H1 (cell line): Measurements from ENCODE around the gene SEMA3F. TPM values are rescaled to one million over a fixed set of nuclear protein-coding genes. Genes with fewer than 3 reads are reported as not detected.

ENCODE experiments used
- CTCF ChIA-PET: fragments of 300-600 bp; sonication (Branson Sonifier 250); formaldehyde crosslinking; loops from one replicate; lab custom pipeline; 2021; ENCODE audit not compliant: partially characterized antibody; lab: Charles Lee
- POLR2A ChIA-PET: fragments of 300-600 bp; sonication (Branson Sonifier 250); formaldehyde crosslinking; loops from one replicate; lab custom pipeline; 2021; ENCODE audit warnings: inconsistent platforms; ENCODE audit not compliant: partially characterized antibody; lab: Charles Lee
- DNase-seq, 2 experiments: peaks; one replicate each; pipeline versions ENCODE4 v3.0.0 to v3.0.0-alpha.2; 2010 to 2022; ENCODE audit warnings: low spot score in 2 of 2, low read depth in 1 of 2, mixed read lengths in 1 of 2
- FAIRE-seq: peaks from 2 replicates; lab custom pipeline; 2011; peaks lifted over from hg19 to GRCh38; lab: Jason Lieb, UNC
- H2AFZ ChIP-seq: 2 replicates; pipeline ENCODE4 v1.8.1; 2012; ENCODE audit warnings: low read length, inconsistent platforms
- H2AK5ac ChIP-seq: 2 replicates; pipeline ENCODE4 v1.6.1; 2013; ENCODE audit warnings: low read depth, low read length
- H2BK120ac ChIP-seq: replicated peaks from 2 replicates; pipeline ENCODE3; 2013; ENCODE audit warnings: low read depth, low read length, inconsistent platforms
- H2BK12ac ChIP-seq: 2 replicates; pipeline ENCODE4 v1.6.1; 2013; ENCODE audit warnings: low read depth, low read length
- H2BK15ac ChIP-seq: 2 replicates; pipeline ENCODE4 v1.6.1; 2013; ENCODE audit warnings: low read length
- H2BK20ac ChIP-seq: 2 replicates; pipeline ENCODE4 v1.6.1; 2013; ENCODE audit warnings: low read length
- H2BK5ac ChIP-seq: 2 replicates; pipeline ENCODE4 v1.6.1; 2013; ENCODE audit warnings: low read depth, low read length
- H3K14ac ChIP-seq: 2 replicates; pipeline ENCODE4 v1.6.1; 2013; ENCODE audit warnings: inconsistent platforms; ENCODE audit not compliant: insufficient read length
- H3K18ac ChIP-seq: 2 replicates; pipeline ENCODE4 v1.6.1; 2013; ENCODE audit warnings: low read length; ENCODE audit errors: extremely low read depth
- H3K23ac ChIP-seq: 2 replicates; pipeline ENCODE4 v1.6.1; 2013; ENCODE audit warnings: inconsistent platforms; ENCODE audit not compliant: insufficient read length
- H3K23me2 ChIP-seq: 2 replicates; pipeline ENCODE4 v1.6.1; 2013; ENCODE audit warnings: low read depth, low read length
- H3K27ac ChIP-seq: 2 replicates; pipeline ENCODE4 v1.6.1; 2011; ENCODE audit warnings: low read depth, low read length, inconsistent platforms
- H3K27me3 ChIP-seq, 4 experiments: replicated peaks in 1 of 4; 1 replicate in 1 of 4; 2 replicates in 3 of 4; pipeline versions ENCODE4 v1.6.1 to v1.8.1; 2011 to 2013; ENCODE audit warnings: low read length in 3 of 4, mild to moderate bottlenecking in 3 of 4, inconsistent platforms in 2 of 4, mixed read lengths in 2 of 4, moderate library complexity in 1 of 4; ENCODE audit not compliant: control insufficient read depth in 3 of 4, insufficient read depth in 3 of 4; ENCODE audit errors: extremely low read depth in 1 of 4
- H3K36me3 ChIP-seq, 4 experiments: 2 replicates each; pipeline versions ENCODE4 v1.6.1 to v1.8.1; 2011 to 2013; ENCODE audit warnings: mild to moderate bottlenecking in 4 of 4, low read length in 3 of 4, moderate library complexity in 2 of 4, control low read depth in 1 of 4, inconsistent platforms in 1 of 4; ENCODE audit not compliant: insufficient read depth in 4 of 4, control insufficient read depth in 2 of 4
- H3K4ac ChIP-seq: replicated peaks from 2 replicates; pipeline ENCODE3; 2013; ENCODE audit warnings: low read length, low read depth, mixed read lengths, inconsistent platforms; ENCODE audit not compliant: insufficient read length
- H3K4me1 ChIP-seq, 4 experiments: replicated peaks in 1 of 4; 1 replicate in 1 of 4; 2 replicates in 3 of 4; pipeline versions ENCODE4 v1.6.1 to v1.8.1; 2011 to 2013; ENCODE audit warnings: low read length in 3 of 4, inconsistent platforms in 2 of 4, mixed read lengths in 1 of 4; ENCODE audit not compliant: insufficient read depth in 4 of 4, control insufficient read depth in 3 of 4
- H3K4me2 ChIP-seq, 2 experiments: 2 replicates each; pipeline versions ENCODE4 v1.6.1 to v1.8.1; 2011 to 2013; ENCODE audit warnings: low read depth in 2 of 2, low read length in 2 of 2, control low read depth in 1 of 2, inconsistent platforms in 1 of 2, mild to moderate bottlenecking in 1 of 2; ENCODE audit not compliant: insufficient read depth in 1 of 2
- H3K4me3 ChIP-seq, 4 experiments: fragments of 200-600, 300-600 bp in 1 of 4; sonication (generic), shearing (Covaris generic), sonication (Bioruptor Twin) in 1 of 4; 2 replicates each; pipeline versions ENCODE4 v1.5.1 to v1.8.1; 2011 to 2016; ENCODE audit warnings: low read length in 4 of 4, low read depth in 3 of 4, control low read depth in 2 of 4, inconsistent platforms in 2 of 4, mild to moderate bottlenecking in 2 of 4, mixed read lengths in 1 of 4, moderate library complexity in 1 of 4; ENCODE audit not compliant: insufficient read depth in 2 of 4; ENCODE audit errors: extremely low read depth in 1 of 4
- H3K56ac ChIP-seq: replicated peaks from 2 replicates; pipeline ENCODE3; 2013; ENCODE audit warnings: low read depth, mild to moderate bottlenecking, mixed read lengths, low read length, inconsistent platforms; ENCODE audit not compliant: insufficient read length
- H3K79me1 ChIP-seq: 2 replicates; pipeline ENCODE4 v1.6.1; 2013; ENCODE audit warnings: low read depth, low read length, control low read depth
- H3K79me2 ChIP-seq, 2 experiments: 2 replicates each; pipeline versions ENCODE4 v1.6.1 to v1.8.1; 2012 to 2013; ENCODE audit warnings: low read length in 2 of 2, mild to moderate bottlenecking in 2 of 2, inconsistent platforms in 1 of 2; ENCODE audit not compliant: insufficient read depth in 2 of 2, control insufficient read depth in 1 of 2
- H3K9ac ChIP-seq, 4 experiments: replicated peaks in 1 of 4; 1 replicate in 1 of 4; 2 replicates in 3 of 4; pipeline versions ENCODE4 v1.6.1 to v1.8.1; 2011 to 2013; ENCODE audit warnings: low read depth in 3 of 4, low read length in 3 of 4, control low read depth in 2 of 4, mild to moderate bottlenecking in 2 of 4, moderate library complexity in 2 of 4, inconsistent platforms in 1 of 4; ENCODE audit errors: extremely low read depth in 1 of 4
- H3K9me3 ChIP-seq, 2 experiments: 2 replicates each; pipeline versions ENCODE4 v1.6.1 to v1.8.1; 2012 to 2013; ENCODE audit warnings: mild to moderate bottlenecking in 2 of 2, moderate library complexity in 2 of 2, control low read depth in 1 of 2, inconsistent platforms in 1 of 2, low read depth in 1 of 2, low read length in 1 of 2, mixed read lengths in 1 of 2; ENCODE audit not compliant: insufficient read depth in 2 of 2
- H4K20me1 ChIP-seq, 2 experiments: replicated peaks in 1 of 2; 2 replicates each; pipeline versions ENCODE3 to v1.8.1; 2011 to 2013; ENCODE audit warnings: inconsistent platforms in 2 of 2, low read length in 2 of 2, mild to moderate bottlenecking in 1 of 2; ENCODE audit not compliant: insufficient read depth in 2 of 2, control insufficient read depth in 1 of 2
- H4K5ac ChIP-seq: 2 replicates; pipeline ENCODE4 v1.6.1; 2013; ENCODE audit warnings: low read length, low read depth, mixed read lengths, inconsistent platforms; ENCODE audit not compliant: insufficient read length
- H4K8ac ChIP-seq: 2 replicates; pipeline ENCODE4 v1.8.0; 2013; ENCODE audit warnings: mild to moderate bottlenecking, moderate library complexity, low read length, inconsistent platforms; ENCODE audit not compliant: insufficient read depth; ENCODE audit errors: extremely low read depth
- H4K91ac ChIP-seq: replicated peaks from 2 replicates; pipeline ENCODE3; 2013; ENCODE audit warnings: low read length, mixed read lengths, inconsistent platforms; ENCODE audit not compliant: insufficient read length
- ATF2 ChIP-seq: IDR thresholded peaks from 2 replicates; pipeline ENCODE4 v1.6.1; 2012; ENCODE audit warnings: low read length, inconsistent platforms
- ATF3 ChIP-seq: IDR thresholded peaks from 2 replicates; pipeline ENCODE4 v1.6.1; 2011; ENCODE audit warnings: low read depth, mild to moderate bottlenecking, low read length; ENCODE audit not compliant: insufficient read depth
- BACH1 ChIP-seq: IDR thresholded peaks from 2 replicates; pipeline ENCODE4 v1.6.1; 2012; ENCODE audit warnings: low read length, improper control_type of control experiment
- POLR2A ChIP-seq, 2 experiments: IDR thresholded peaks; 1 replicate in 1 of 2; 2 replicates in 1 of 2; pipeline ENCODE4 v1.6.1; 2011; ENCODE audit warnings: low read depth in 2 of 2, low read length in 2 of 2, mild to moderate bottlenecking in 2 of 2; ENCODE audit errors: control extremely low read depth in 1 of 2
- POU5F1 ChIP-seq: IDR thresholded peaks from 2 replicates; pipeline ENCODE4 v1.6.1; 2011; ENCODE audit warnings: low read depth, mild to moderate bottlenecking, low read length, moderate library complexity
- USF2 ChIP-seq: IDR thresholded peaks from 2 replicates; pipeline ENCODE4 v1.6.1; 2011; ENCODE audit warnings: low read length, improper control_type of control experiment
- WGBS, 2 experiments: shearing (Covaris generic) in 1 of 2; methylation state at CpG; one replicate each; pipeline versions ENCODE4 v1.1.6 to v1.1.7; 2013 to 2015; ENCODE audit warnings: low lambda C conversion rate in 2 of 2, mixed read lengths in 2 of 2, inconsistent platforms in 1 of 2, low coverage in 1 of 2, missing lambda C conversion rate in 1 of 2; ENCODE audit not compliant: insufficient replicate concordance in 2 of 2, insufficient coverage in 1 of 2, insufficient read length in 1 of 2; ENCODE audit errors: extremely low coverage in 1 of 2, missing lambda C conversion rate in 1 of 2; 5-methylcytosine and 5-hydroxymethylcytosine counted together
- polyA plus RNA-seq, 7 experiments: library from polyadenylated mRNA; depleted of rRNA in 3 of 7; stranded (reverse) in 5 of 7; unstranded in 2 of 7; fragments of >200 nt in 5 of 7; fragments of 200-250 nt in 2 of 7; gene quantifications; 1 replicate in 5 of 7; 2 replicates in 1 of 7; 4 replicates in 1 of 7; pipeline versions ENCODE4 v1.2.1 to v1.2.3, GENCODE V29; 2011 to 2013; ENCODE audit warnings: missing spikeins in 2 of 7, mixed read lengths in 2 of 7
- total RNA-seq: library from RNA; stranded (reverse); fragmentation: NEBNext Ultra II Directional; extraction: Animal tissue kit (Norgen Biotek cat#: 25700); gene quantifications from 2 replicates; pipeline ENCODE4 v1.2.1, GENCODE V29; 2021

The SEMA3F gene
- total and polyA plus RNA-seq, 2 of the 8 experiments (the other 6 are each of a cell fraction or from before 2014, with no cell fraction given), result 20.3 to 37.0 TPM

DNA sequence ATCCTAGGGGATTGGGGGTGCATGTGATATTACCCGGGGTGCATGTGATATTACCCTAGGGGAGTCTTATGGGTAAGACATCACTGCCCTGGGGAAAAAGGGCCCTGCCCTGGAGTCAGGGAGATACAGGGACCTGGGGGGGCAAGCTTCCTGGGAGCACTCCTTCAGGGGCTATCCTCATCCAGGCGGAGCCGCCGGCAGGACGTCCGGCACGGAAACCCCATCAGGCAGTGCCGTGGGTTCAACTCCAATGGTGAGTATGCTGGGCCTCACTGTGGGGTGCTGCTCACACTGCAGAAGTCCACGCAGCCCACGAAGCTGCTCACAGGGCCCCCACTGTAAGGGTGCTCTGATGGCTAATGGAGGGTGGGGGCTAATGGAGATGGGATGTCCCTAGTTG is 31.0 kb downstream of the SEMA3F start:
- Histone ChIP-seq H2BK15ac (no peak overlapping the region), H4K91ac (no peak overlapping the region), H3K23ac (no peak overlapping the region), H3K4me2 (no peak overlapping the region), H3K9me3 (no peaks in the 10 kb centered on the region), H3K27me3 (no peaks in the 10 kb centered on the region), H3K79me1 (no peaks in the 10 kb centered on the region), H4K5ac (no peak overlapping the region), H2BK5ac (no peak overlapping the region), H3K23me2 (no peaks in the 10 kb centered on the region), H3K79me2 (no peaks in the 10 kb centered on the region), H3K36me3 (peaks cover 6 to 43% (median 25%) of the 10 kb centered on the region in 4 experiments; a peak in 7 of 8 replicates), H3K18ac (no peak overlapping the region), H2AFZ (no peak overlapping the region), H2BK120ac (no peak overlapping the region), H2BK12ac (no peak overlapping the region), H3K9ac (no peak overlapping the region), H2BK20ac (no peak overlapping the region), H3K14ac (no peak overlapping the region), H4K8ac (no peak overlapping the region), H3K27ac (no peak overlapping the region), H3K4me1 (no peaks in the 10 kb centered on the region), H4K20me1 (peaks cover 0 to 10% of the 10 kb centered on the region in 2 experiments), H3K4ac (no peak overlapping the region), H3K4me3 (no peak overlapping the region), H2AK5ac (no peak overlapping the region), H3K56ac (no peak overlapping the region)
- TF ChIP-seq BACH1 (no peak), ATF3 (no peak), USF2 (no peak), POU5F1 (no peak), ATF2 (no peak), POLR2A (IDR thresholded peaks at IDR 0.05; ENCODE audit: control extremely low read depth in 1 of 2, low read depth in 2 of 2, low read length in 2 of 2) (no peak)
- WGBS, 2 experiments, result 95% methylated on average over 10 of the region's 10 CpGs; no CpG with 5 or more reads in 1 of the 2 experiments
- DNase-seq (no peak), FAIRE-seq (no peak)
- POLR2A ChIA-PET, result interaction anchor here (11.9 kb wide), 1 partner anchor 64 kb away, joined by 128 read pairs; no protein-coding TSS in a partner anchor
- CTCF ChIA-PET, result interaction anchor here (0.8 to 25.0 kb wide), 10 partner anchors 5 to 181 kb away, joined by 3 to 1138 read pairs (median 12); partner anchors contain the start of genes GNAT1 and SLC38A3
